Loucy (cell line): ENCODE results near the gene LHPP.

Experiments
- H2AFZ ChIP-seq: fragments of 200-600 bp; sonication (generic); 2 replicates; pipeline ENCODE4 v1.6.0; 2016; ENCODE audit warnings: antibody characterized with exemption, mild to moderate bottlenecking, low read length, moderate library complexity
- H3F3A ChIP-seq: fragments of 200-600 bp; 2 replicates; pipeline ENCODE4 v1.6.0; 2016; ENCODE audit warnings: antibody characterized with exemption, low read depth, mild to moderate bottlenecking
- H3K27me3 ChIP-seq: fragments of 200-600 bp; sonication (generic); 2 replicates; pipeline ENCODE4 v1.6.1; 2014; ENCODE audit warnings: low read length, mild to moderate bottlenecking; ENCODE audit not compliant: insufficient read depth, poor library complexity, severe bottlenecking
- H3K36me3 ChIP-seq: fragments of 200-600 bp; sonication (generic); 2 replicates; pipeline ENCODE4 v1.6.1; 2016; ENCODE audit warnings: low read length; ENCODE audit not compliant: insufficient read depth
- H3K4me1 ChIP-seq: fragments of 200-600 bp; sonication (generic); 2 replicates; pipeline ENCODE4 v1.5.1; 2014; ENCODE audit warnings: low read length, mild to moderate bottlenecking; ENCODE audit not compliant: insufficient read depth, poor library complexity, severe bottlenecking
- H3K4me2 ChIP-seq: fragments of 200-600 bp; sonication (generic); 2 replicates; pipeline ENCODE4 v1.6.0; 2014; ENCODE audit warnings: antibody characterized with exemption, low read length, low read depth, mild to moderate bottlenecking; ENCODE audit not compliant: poor library complexity, severe bottlenecking
- H3K4me3 ChIP-seq: fragments of 200-600 bp; sonication (generic); 2 replicates; pipeline ENCODE4 v1.5.1; 2014; ENCODE audit warnings: low read length, mild to moderate bottlenecking, mixed read lengths; ENCODE audit not compliant: poor library complexity, severe bottlenecking
- H3K79me2 ChIP-seq: fragments of 200-600 bp; sonication (generic); 2 replicates; pipeline ENCODE4 v1.6.1; 2014; ENCODE audit warnings: low read length; ENCODE audit not compliant: insufficient read depth
- H3K9ac ChIP-seq: fragments of 200-600 bp; sonication (generic); 2 replicates; pipeline ENCODE4 v1.6.0; 2014; ENCODE audit warnings: mild to moderate bottlenecking, low read depth, low read length, moderate library complexity; ENCODE audit not compliant: poor library complexity, severe bottlenecking
- H3K9me2 ChIP-seq: fragments of 200-600 bp; sonication (generic); replicated peaks from 2 replicates; pipeline ENCODE4 v1.6.1; 2016; ENCODE audit warnings: low read depth, low read length, mixed read lengths
- H3K9me3 ChIP-seq: fragments of 200-600 bp; sonication (generic); 2 replicates; pipeline ENCODE4 v1.6.1; 2014; ENCODE audit warnings: mild to moderate bottlenecking, antibody characterized with exemption, low read length, low read depth; ENCODE audit not compliant: insufficient read depth
- H4K20me1 ChIP-seq: fragments of 200-600 bp; sonication (generic); 2 replicates; pipeline ENCODE4 v1.6.0; 2014; ENCODE audit warnings: antibody characterized with exemption, low read length, mild to moderate bottlenecking; ENCODE audit not compliant: insufficient read depth, poor library complexity, severe bottlenecking
- CTCF ChIP-seq: fragments of 200-600 bp; sonication (generic); conservative IDR thresholded peaks from 2 replicates; pipeline ENCODE4 v1.5.1; 2014; ENCODE audit warnings: mild to moderate bottlenecking, antibody characterized with exemption, low read length
- EZH2phosphoT487 ChIP-seq: fragments of 200-600 bp; IDR thresholded peaks from 2 replicates; pipeline ENCODE4 v1.6.1; 2018; ENCODE audit warnings: antibody characterized with exemption, mild to moderate bottlenecking, moderate library complexity, borderline replicate concordance

LHPP gene

GRCh38 chr10:124521429-124521871, 59.8 kb downstream of the LHPP start:
- Histone ChIP-seq H3F3A (no peaks in the 10 kb centered on the region), H3K9me3 (no peaks in the 10 kb centered on the region), H3K27me3 (no peaks in the 10 kb centered on the region), H3K4me1 (no peaks in the 10 kb centered on the region), H3K4me3 (no peak overlapping the region), H3K9me2 (no peaks in the 10 kb centered on the region), H3K36me3 (no peaks in the 10 kb centered on the region), H2AFZ (no peak overlapping the region), H4K20me1 (no peaks in the 10 kb centered on the region), H3K79me2 (no peaks in the 10 kb centered on the region), H3K9ac (no peak overlapping the region), H3K4me2 (no peak overlapping the region)
- no peak for TF ChIP-seq CTCF
- no peak for TF ChIP-seq EZH2phosphoT487

GRCh38 chr10:124522131-124522932, 60.7 kb downstream of the LHPP start:
- Histone ChIP-seq H3F3A (no peaks in the 10 kb centered on the region), H3K27me3 (no peaks in the 10 kb centered on the region), H3K9me3 (no peaks in the 10 kb centered on the region), H3K9ac (no peak overlapping the region), H3K4me2 (no peak overlapping the region), H3K79me2 (no peaks in the 10 kb centered on the region), H3K4me3 (no peak overlapping the region), H2AFZ (no peak overlapping the region), H4K20me1 (no peaks in the 10 kb centered on the region), H3K4me1 (no peaks in the 10 kb centered on the region), H3K9me2 (no peaks in the 10 kb centered on the region), H3K36me3 (no peaks in the 10 kb centered on the region)
- no peak for TF ChIP-seq CTCF
- TF ChIP-seq EZH2phosphoT487: no peak

- Histone ChIP-seq H3K9me2 (no peaks in the 10 kb centered on the region), H3K4me1 (no peaks in the 10 kb centered on the region), H2AFZ (no peak overlapping the region), H3K36me3 (no peaks in the 10 kb centered on the region), H4K20me1 (no peaks in the 10 kb centered on the region), H3K4me2 (no peak overlapping the region), H3K9me3 (no peaks in the 10 kb centered on the region), H3K79me2 (no peaks in the 10 kb centered on the region), H3K27me3 (no peaks in the 10 kb centered on the region), H3K9ac (no peak overlapping the region), H3K4me3 (no peak overlapping the region), H3F3A (no peaks in the 10 kb centered on the region)
- no peak for TF ChIP-seq EZH2phosphoT487
- no peak for TF ChIP-seq CTCF
Observed at GRCh38 chr10:124522933-124523871, 61.6 kb downstream of the LHPP start.
